SJSA1 (cell line): Measurements from ENCODE around the gene ATP6V1G3. TPM values are rescaled to one million over a fixed set of nuclear protein-coding genes. Genes with fewer than 3 reads are reported as not detected.
A peak's percentile ranks its signal among the peaks of the same experiment; 100 is the strongest.
"Not testable (repeated sequence)": the region's sequence is repeated elsewhere in the genome, so short reads cannot be mapped to it uniquely, and the experiment has no call there.

Experiments used
- DNase-seq, 2 experiments: peaks; one replicate each; pipeline ENCODE4 v3.0.0-alpha.2; 2015 to 2020; ENCODE audit warnings: low spot score in 2 of 2, low read depth in 1 of 2
- H3K27ac ChIP-seq: fragments of 250-450 bp; sonication (Bioruptor Pico); 2 replicates; pipeline ENCODE4 v1.5.1; 2020; ENCODE audit warnings: mild to moderate bottlenecking, moderate library complexity
- H3K27me3 ChIP-seq: fragments of 250-450 bp; sonication (Bioruptor Pico); replicated peaks from 2 replicates; pipeline ENCODE4 v1.5.1; 2020; ENCODE audit warnings: mild to moderate bottlenecking, moderate library complexity
- H3K36me3 ChIP-seq: fragments of 250-450 bp; sonication (Bioruptor Pico); 2 replicates; pipeline ENCODE4 v1.5.1; 2020; ENCODE audit warnings: mild to moderate bottlenecking
- H3K4me1 ChIP-seq: fragments of 250-450 bp; sonication (Bioruptor Pico); replicated peaks from 2 replicates; pipeline ENCODE4 v1.6.1; 2021; ENCODE audit warnings: mild to moderate bottlenecking
- H3K4me3 ChIP-seq: fragments of 250-450 bp; sonication (Bioruptor Pico); 2 replicates; pipeline ENCODE4 v1.5.1; 2020; ENCODE audit warnings: mild to moderate bottlenecking
- H3K9me3 ChIP-seq: fragments of 250-450 bp; sonication (Bioruptor Pico); replicated peaks from 2 replicates; pipeline ENCODE4 v1.5.1; 2020; ENCODE audit warnings: mild to moderate bottlenecking
- total RNA-seq: library from RNA; depleted of rRNA; stranded (reverse); fragments of >200 nt; shearing (Covaris generic); gene quantifications from 2 replicates; pipeline ENCODE4 v1.2.3, GENCODE V29; 2014

The ATP6V1G3 gene
- total RNA-seq, 1 experiment from 2014 or later = not detected

GRCh38 chr1:198531891-198532290, 8.6 kb downstream of the ATP6V1G3 start:
- Histone ChIP-seq H3K9me3 (no peaks in the 10 kb centered on the region), H3K36me3 (no peaks in the 10 kb centered on the region), H3K27me3 (no peaks in the 10 kb centered on the region), H3K4me1 (no peaks in the 10 kb centered on the region), H3K4me3 (no peak overlapping the region), H3K27ac (no peak overlapping the region)
- DNase-seq = no peak

- Histone ChIP-seq H3K9me3 (no peaks in the 10 kb centered on the region), H3K27ac (no peak overlapping the region), H3K36me3 (no peaks in the 10 kb centered on the region), H3K27me3 (no peaks in the 10 kb centered on the region), H3K4me1 (no peaks in the 10 kb centered on the region), H3K4me3 (no peak overlapping the region)
- DNase-seq = no peak
Measured at GRCh38 chr1:198530953-198531352, 9.5 kb downstream of the ATP6V1G3 start.

- H3K36me3 ChIP-seq = no peaks in the 10 kb centered on the region
- H3K27ac ChIP-seq = no peak overlapping the region
- no peak overlapping the region for H3K4me3 ChIP-seq
- DNase-seq = no peak
- no peaks in the 10 kb centered on the region for H3K27me3 ChIP-seq
- H3K4me1 ChIP-seq = no peaks in the 10 kb centered on the region
- no peaks in the 10 kb centered on the region for H3K9me3 ChIP-seq
Measured at GRCh38 chr1:198529414-198529813, 11.1 kb downstream of the ATP6V1G3 start.

- H3K27me3 ChIP-seq = no peaks in the 10 kb centered on the region
- no peaks in the 10 kb centered on the region for H3K9me3 ChIP-seq
- no peak overlapping the region for H3K4me3 ChIP-seq
- no peak for DNase-seq
- H3K27ac ChIP-seq = no peak overlapping the region
- H3K36me3 ChIP-seq = no peaks in the 10 kb centered on the region
- H3K4me1 ChIP-seq = no peaks in the 10 kb centered on the region
Measured at GRCh38 chr1:198528364-198528763, 12.1 kb downstream of the ATP6V1G3 start.

- no peak for DNase-seq
- Histone ChIP-seq H3K27ac (no peak overlapping the region), H3K4me1 (no peaks in the 10 kb centered on the region), H3K27me3 (no peaks in the 10 kb centered on the region), H3K36me3 (no peaks in the 10 kb centered on the region), H3K4me3 (no peak overlapping the region), H3K9me3 (no peaks in the 10 kb centered on the region; the same call in 1 of the 2 replicates)
Measured at GRCh38 chr1:198524556-198524955, 15.9 kb downstream of the ATP6V1G3 start.

- H3K27ac ChIP-seq, H3K36me3 ChIP-seq, H3K27me3 ChIP-seq, H3K4me3 ChIP-seq, H3K9me3 ChIP-seq, DNase-seq, H3K4me1 ChIP-seq: not testable (repeated sequence)
Measured at GRCh38 chr1:198524127-198524526, 16.4 kb downstream of the ATP6V1G3 start.

- Histone ChIP-seq H3K27ac (no peak overlapping the region), H3K27me3 (no peaks in the 10 kb centered on the region), H3K4me3 (no peak overlapping the region)
Measured at GRCh38 chr1:198523182-198523950, 17.1 kb downstream of the ATP6V1G3 start.

GRCh38 chr1:198520524-198521254, 19.8 kb downstream of the ATP6V1G3 start:
- no peak for DNase-seq

More at GRCh38 chr1:198523182-198523950, 17.1 kb downstream of the ATP6V1G3 start:
- Histone ChIP-seq H3K9me3 (no peaks in the 10 kb centered on the region; the same call in 1 of the 2 replicates), H3K4me1 (no peaks in the 10 kb centered on the region), H3K36me3 (no peaks in the 10 kb centered on the region)
- DNase-seq = no peak

GRCh38 chr1:198519639-198520501, 20.6 kb downstream of the ATP6V1G3 start:
- no peak for DNase-seq
- Histone ChIP-seq H3K27me3 (no peaks in the 10 kb centered on the region), H3K36me3 (no peaks in the 10 kb centered on the region), H3K27ac (no peak overlapping the region), H3K9me3 (no peaks in the 10 kb centered on the region; the same call in 1 of the 2 replicates), H3K4me3 (no peak overlapping the region), H3K4me1 (no peaks in the 10 kb centered on the region)

More at GRCh38 chr1:198520524-198521254, 19.8 kb downstream of the ATP6V1G3 start:
- H3K36me3 ChIP-seq = no peaks in the 10 kb centered on the region
- H3K27ac ChIP-seq = no peak overlapping the region
- H3K27me3 ChIP-seq = no peaks in the 10 kb centered on the region
- H3K4me1 ChIP-seq = no peaks in the 10 kb centered on the region
- H3K4me3 ChIP-seq = no peak overlapping the region
- no peaks in the 10 kb centered on the region; the same call in 1 of the 2 replicates for H3K9me3 ChIP-seq

- Histone ChIP-seq H3K4me1 (no peaks in the 10 kb centered on the region), H3K27me3 (no peaks in the 10 kb centered on the region), H3K27ac (no peak overlapping the region), H3K36me3 (no peaks in the 10 kb centered on the region), H3K9me3 (no peaks in the 10 kb centered on the region), H3K4me3 (no peak overlapping the region)
- DNase-seq = no peak
Measured at GRCh38 chr1:198517623-198518199, 22.8 kb downstream of the ATP6V1G3 start.

GRCh38 chr1:198500096-198500495, 40.4 kb downstream of the ATP6V1G3 start:
- no peak for DNase-seq
- H3K4me1 ChIP-seq = peaks cover 40% of the 10 kb centered on the region
- H3K9me3 ChIP-seq = no peaks in the 10 kb centered on the region
- H3K4me3 ChIP-seq = no peak overlapping the region
- peak overlapping the region; percentile 16; the same call in 1 of the 2 replicates for H3K27ac ChIP-seq
- no peaks in the 10 kb centered on the region for H3K27me3 ChIP-seq
- no peaks in the 10 kb centered on the region for H3K36me3 ChIP-seq

- H3K27ac ChIP-seq = peak overlapping the region; percentile 16; the same call in 1 of the 2 replicates
- no peak overlapping the region for H3K4me3 ChIP-seq
- peaks cover 40% of the 10 kb centered on the region for H3K4me1 ChIP-seq
- peak in 1 of 2 experiments; percentile 26 for DNase-seq
- no peaks in the 10 kb centered on the region for H3K9me3 ChIP-seq
- H3K36me3 ChIP-seq = no peaks in the 10 kb centered on the region
- no peaks in the 10 kb centered on the region for H3K27me3 ChIP-seq
Measured at GRCh38 chr1:198499588-198499987, 40.9 kb downstream of the ATP6V1G3 start.

- Histone ChIP-seq H3K36me3 (no peaks in the 10 kb centered on the region), H3K9me3 (no peaks in the 10 kb centered on the region), H3K27ac (no peak overlapping the region), H3K4me1 (peaks cover 42% of the 10 kb centered on the region), H3K27me3 (no peaks in the 10 kb centered on the region), H3K4me3 (no peak overlapping the region)
- no peak for DNase-seq
Measured at GRCh38 chr1:198498881-198499280, 41.6 kb downstream of the ATP6V1G3 start.
